ENCODE data around the gene PRELP.

DNA sequence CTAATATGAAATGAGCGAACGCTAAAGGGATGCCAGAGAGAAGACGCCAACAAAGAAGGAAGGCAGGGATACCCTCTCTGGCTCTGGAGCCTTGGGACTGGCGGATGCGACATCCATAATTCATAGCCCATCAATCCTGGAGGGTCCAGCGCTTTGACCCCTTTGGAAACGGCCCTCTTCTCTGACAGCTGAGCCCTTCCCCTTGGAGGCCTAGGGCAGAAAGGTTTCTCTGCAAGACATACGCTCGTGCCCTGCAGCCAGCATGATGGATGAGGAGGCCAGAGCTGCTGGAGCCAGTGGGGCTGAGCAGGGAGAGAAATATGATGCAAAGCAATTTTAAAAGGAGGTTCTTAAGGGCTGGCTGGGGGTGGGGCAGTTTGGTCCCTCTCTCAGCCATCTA, 40.6 kb downstream of the PRELP start:
- TF ChIP-seq, protein P1, sequence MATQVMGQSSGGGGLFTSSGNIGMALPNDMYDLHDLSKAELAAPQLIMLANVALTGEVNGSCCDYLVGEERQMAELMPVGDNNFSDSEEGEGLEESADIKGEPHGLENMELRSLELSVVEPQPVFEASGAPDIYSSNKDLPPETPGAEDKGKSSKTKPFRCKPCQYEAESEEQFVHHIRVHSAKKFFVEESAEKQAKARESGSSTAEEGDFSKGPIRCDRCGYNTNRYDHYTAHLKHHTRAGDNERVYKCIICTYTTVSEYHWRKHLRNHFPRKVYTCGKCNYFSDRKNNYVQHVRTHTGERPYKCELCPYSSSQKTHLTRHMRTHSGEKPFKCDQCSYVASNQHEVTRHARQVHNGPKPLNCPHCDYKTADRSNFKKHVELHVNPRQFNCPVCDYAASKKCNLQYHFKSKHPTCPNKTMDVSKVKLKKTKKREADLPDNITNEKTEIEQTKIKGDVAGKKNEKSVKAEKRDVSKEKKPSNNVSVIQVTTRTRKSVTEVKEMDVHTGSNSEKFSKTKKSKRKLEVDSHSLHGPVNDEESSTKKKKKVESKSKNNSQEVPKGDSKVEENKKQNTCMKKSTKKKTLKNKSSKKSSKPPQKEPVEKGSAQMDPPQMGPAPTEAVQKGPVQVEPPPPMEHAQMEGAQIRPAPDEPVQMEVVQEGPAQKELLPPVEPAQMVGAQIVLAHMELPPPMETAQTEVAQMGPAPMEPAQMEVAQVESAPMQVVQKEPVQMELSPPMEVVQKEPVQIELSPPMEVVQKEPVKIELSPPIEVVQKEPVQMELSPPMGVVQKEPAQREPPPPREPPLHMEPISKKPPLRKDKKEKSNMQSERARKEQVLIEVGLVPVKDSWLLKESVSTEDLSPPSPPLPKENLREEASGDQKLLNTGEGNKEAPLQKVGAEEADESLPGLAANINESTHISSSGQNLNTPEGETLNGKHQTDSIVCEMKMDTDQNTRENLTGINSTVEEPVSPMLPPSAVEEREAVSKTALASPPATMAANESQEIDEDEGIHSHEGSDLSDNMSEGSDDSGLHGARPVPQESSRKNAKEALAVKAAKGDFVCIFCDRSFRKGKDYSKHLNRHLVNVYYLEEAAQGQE (IDR thresholded peaks at IDR 0.05) = no peak
- TF ChIP-seq CTCF (IDR thresholded peaks at IDR 0.05; ENCODE audit: low read depth, low read length, missing input control) = no peak
- no peak for TF ChIP-seq RAD21 (IDR thresholded peaks at IDR 0.05)
- no peak for TF ChIP-seq TAF1 (conservative IDR thresholded peaks at IDR 0.05)

All from liver (tissue), 3 donors.